Endometrial microvascular endothelial cells (primary cell): ENCODE results near the gene NOM1. TPM values are rescaled to one million over a fixed set of nuclear protein-coding genes. Genes with fewer than 3 reads are reported as not detected.
"Not testable (repeated sequence)": the region's sequence is repeated elsewhere in the genome, so short reads cannot be mapped to it uniquely, and the experiment has no call there.

ENCODE experiments used
- in situ Hi-C: cut with HindIII; loops from 2 replicates; pipeline ENCODE4 v1.10.0; 2017; ENCODE audit warnings: low sequenced_read_pairs, low pct_unique_long_range_greater_than_20kb; ENCODE audit errors: inconsistent ontology term
- total RNA-seq: library from RNA; depleted of rRNA; stranded (reverse); fragments of >200 nt; gene quantifications from one replicate; pipeline ENCODE4 v1.2.3, GENCODE V29; 2015; ENCODE audit errors: inconsistent ontology term

NOM1 gene, protein sequence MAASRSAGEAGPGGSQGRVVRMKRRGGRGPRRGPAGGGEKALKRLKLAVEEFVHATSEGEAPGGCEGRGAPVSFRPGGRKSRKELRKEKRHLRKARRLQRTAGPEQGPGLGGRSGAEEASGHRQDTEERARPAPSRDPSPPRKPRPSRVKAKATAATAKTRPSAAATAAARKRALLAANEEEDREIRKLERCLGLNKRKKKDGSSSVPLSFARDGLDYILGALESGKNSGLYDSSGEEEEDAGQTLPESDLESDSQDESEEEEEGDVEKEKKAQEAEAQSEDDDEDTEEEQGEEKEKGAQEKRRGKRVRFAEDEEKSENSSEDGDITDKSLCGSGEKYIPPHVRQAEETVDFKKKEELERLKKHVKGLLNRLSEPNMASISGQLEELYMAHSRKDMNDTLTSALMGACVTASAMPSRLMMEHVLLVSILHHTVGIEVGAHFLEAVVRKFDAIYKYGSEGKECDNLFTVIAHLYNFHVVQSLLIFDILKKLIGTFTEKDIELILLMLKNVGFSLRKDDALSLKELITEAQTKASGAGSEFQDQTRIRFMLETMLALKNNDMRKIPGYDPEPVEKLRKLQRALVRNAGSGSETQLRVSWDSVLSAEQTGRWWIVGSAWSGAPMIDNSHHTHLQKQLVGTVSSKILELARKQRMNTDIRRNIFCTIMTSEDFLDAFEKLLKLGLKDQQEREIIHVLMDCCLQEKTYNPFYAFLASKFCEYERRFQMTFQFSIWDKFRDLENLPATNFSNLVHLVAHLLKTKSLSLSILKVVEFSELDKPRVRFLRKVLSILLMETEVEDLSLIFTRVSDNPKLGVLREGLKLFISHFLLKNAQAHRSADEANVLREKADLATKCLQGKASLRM
- 7.2 TPM for total RNA-seq

DNA sequence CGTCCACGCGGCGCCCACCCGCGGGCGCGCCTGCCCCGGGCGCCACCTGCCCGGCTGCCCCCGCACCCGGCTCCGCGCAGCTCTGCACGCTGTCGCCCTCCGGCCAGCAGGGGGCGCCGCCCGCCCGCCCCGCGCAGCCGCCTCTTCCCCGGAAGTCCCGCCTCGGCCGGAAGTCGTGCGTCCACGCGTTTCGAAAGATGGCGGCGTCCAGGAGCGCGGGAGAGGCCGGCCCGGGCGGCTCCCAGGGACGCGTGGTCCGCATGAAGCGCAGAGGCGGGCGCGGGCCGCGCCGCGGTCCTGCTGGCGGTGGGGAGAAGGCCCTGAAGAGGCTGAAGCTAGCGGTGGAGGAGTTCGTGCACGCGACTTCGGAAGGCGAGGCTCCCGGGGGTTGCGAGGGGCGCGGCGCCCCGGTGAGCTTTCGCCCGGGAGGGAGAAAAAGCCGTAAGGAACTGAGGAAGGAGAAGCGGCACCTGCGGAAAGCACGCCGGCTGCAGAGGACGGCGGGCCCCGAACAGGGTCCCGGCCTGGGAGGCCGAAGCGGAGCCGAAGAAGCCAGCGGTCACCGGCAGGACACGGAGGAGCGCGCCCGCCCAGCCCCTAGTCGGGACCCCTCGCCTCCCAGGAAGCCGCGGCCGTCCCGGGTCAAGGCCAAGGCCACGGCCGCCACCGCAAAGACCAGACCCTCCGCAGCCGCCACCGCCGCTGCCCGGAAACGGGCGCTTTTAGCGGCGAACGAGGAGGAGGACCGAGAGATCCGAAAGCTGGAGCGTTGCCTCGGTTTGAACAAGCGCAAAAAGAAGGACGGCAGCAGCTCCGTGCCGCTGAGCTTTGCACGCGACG is at the start of gene NOM1:
TSS of gene NOM1 (plus strand) at position 172 of the 840 bp plus-strand sequence. CDS start at position 198, 26 bp downstream.
- in situ Hi-C loops: no loop called here

DNA sequence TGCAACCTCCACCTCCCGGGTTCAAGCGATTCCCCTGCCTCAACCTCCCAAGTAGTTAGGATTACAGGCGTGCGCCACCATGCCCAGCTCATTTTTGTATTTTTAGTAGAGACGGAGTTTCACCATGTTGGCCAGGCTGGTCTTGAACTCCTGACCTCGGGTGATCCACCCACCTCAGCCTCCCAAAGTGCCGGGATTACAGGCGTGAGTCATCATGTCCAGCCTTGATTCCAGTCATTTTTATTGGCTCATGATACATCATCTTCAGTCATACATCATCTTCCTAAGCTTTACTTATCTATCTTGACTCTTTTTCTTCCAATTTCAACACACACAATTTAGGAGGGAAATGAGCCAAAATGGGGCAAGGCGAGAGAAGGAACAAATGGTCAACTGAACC is 49.4 kb upstream of the NOM1 start:
- in situ Hi-C loops: not testable (repeated sequence)

DNA sequence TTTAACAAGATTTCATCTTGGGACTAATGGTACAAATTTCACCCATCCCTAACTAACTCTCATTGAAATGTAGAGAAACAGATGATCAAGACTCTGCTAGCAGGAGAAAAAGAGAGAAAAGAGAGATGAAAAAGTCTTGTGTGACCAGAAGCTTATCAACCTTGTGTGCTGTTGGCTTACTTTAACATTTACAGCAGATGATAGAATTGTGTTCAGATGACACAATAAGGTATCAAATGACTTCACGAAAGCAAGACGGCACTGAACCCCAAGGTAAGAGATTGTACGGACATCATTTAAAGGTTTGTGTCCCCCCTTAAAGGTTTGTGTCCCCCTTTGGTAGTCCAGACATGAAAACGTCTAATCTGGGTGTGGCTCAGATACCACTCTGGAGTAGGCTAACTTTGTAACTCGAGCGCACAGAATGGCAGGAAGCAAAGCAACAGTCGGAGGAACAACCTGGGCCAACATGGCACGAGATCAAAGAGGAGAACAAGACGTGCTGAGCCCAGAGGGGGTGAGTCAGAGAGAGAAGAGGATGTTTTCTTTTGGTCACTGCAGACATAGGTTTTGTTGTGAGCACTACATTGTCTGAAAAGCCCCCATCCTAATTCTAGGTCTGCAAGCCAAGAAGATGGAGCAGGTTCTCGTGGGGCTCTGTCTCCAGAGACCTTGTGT is 46.1 kb upstream of the NOM1 start:
- in situ Hi-C loops: no loop called here

DNA sequence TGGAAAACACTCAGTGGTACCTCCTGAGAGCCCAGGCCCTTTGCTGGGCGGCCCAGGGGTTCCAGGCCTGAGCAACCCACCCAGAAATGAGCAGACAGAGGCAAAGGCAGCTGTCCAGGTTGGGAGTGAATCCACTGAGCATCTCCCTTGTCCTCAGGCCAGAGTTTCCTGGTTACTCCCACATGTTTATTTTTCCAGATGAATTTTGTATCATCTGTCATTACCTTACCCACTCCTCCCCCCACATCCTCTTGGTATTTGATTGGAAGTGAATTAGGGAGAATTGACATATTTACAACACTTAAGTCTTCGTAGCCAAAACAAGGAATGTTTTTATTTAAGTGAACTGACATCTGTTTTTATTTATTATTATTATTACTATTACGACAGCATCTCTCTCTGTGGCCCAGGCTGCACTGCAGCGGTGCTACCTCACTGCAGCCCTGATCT is 43.3 kb upstream of the NOM1 start:
- in situ Hi-C loops: no loop called here

DNA sequence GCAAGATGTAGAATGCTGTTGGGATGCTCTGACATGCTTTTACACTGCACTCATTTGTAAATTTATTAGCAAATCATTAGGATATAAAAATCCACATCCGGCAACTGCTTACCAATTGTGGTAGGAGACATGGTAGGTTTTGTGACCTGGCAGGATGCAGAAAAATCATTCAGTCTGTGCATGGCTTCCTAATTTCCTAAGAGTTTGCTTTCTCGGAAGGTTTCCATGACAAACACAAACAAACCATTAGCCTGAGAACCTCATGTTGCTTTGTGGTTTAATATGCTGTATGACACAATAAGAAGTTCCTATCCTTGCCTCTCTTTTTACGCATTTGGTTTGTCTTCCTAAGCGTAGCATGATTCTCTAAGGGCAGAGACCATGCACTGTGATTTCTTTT is 41.9 kb upstream of the NOM1 start:
- in situ Hi-C loops: no loop called here

DNA sequence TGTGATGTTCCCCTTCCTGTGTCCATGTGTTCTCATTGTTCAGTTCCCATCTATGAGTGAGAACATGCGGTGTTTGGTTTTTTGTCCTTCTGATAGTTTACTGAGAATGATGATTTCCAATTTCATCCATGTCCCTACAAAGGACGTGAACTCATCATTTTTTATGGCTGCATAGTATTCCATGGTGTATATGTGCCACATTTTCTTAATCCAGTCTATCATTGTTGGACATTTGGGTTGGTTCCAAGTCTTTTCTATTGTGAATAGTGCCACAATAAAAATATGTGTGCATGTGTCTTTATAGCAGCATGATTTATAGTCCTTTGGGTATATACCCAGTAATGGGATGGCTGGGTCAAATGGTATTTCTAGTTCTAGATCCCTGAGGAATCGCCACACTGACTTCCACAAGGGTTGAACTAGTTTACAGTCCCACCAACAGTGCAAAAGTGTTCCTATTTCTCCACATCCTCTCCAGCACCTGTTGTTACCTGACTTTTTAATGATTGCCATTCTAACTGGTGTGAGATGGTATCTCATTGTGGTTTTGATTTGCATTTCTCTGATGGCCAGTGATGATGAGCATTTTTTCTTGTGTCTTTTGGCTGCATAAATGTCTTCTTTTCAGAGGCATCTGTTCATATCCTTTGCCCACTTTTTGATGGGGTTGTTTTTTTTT is 39.8 kb upstream of the NOM1 start:
- in situ Hi-C loops: not testable (repeated sequence)

DNA sequence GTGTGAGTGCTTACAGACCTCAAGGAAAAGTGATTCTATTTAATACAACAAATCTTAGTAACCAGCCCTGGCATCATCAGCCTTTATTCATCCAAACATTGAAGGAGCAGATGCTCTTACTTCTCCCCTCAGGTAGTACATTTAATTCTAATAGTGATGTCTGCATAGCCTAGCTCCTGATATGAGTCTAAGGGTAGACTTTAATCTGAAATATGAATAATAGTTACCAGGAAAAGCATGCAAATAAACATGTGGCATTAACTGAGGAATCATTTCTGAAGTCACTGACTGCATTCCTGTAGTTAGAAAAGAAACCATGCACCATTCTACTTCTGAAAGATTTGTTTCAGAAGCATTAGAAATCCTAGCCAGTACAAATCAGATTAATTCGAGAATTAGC is 30.9 kb upstream of the NOM1 start:
- in situ Hi-C loops: no loop called here

DNA sequence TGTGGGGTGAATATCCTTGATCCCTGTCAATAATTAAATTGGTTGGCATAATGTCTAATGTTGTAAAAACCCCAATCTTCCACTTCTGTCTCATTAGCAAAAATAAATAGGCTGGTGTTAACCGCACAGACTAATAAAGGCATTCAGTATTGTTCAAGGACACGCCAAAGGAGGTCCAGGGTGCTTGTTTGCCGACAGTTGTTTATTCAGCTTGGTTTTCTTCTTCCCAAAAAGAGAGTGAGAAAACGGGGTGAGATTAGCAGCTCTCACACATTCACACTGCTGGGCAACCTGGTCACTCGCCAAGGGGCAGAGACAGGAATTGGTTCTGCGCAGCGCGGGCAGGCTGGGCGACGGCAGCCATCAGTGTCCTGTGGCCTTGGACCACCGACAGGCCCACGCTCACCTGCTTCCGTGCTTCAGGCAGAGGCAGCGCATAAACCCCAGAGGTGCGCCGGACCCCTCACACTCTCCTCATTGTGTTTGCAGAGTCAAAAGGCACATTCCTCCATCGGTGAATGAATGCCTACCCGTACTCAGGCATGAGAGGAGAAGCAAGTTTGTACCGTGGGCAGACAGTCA is 30.3 kb upstream of the NOM1 start:
- in situ Hi-C loops: no loop called here

DNA sequence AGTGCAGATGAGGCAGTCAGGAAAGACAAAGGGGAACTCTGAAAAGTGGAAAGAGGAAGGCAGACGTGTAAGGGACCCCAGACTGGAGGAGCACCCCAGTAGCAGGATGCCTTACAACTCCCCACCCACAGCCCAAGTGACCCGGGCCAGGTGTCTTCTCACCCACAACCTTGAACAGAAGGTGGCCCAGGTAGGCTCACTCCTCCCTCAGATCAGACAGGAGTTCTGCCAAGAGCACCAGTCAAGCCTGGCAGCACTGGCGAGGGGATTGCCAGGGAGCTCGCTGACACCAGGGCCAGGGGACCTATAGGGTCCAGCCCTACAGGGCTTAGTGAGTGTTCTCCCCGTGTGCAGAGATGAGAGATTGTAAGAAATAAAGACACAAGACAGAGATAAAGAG is 29.4 kb upstream of the NOM1 start:
- in situ Hi-C loops: no loop called here

DNA sequence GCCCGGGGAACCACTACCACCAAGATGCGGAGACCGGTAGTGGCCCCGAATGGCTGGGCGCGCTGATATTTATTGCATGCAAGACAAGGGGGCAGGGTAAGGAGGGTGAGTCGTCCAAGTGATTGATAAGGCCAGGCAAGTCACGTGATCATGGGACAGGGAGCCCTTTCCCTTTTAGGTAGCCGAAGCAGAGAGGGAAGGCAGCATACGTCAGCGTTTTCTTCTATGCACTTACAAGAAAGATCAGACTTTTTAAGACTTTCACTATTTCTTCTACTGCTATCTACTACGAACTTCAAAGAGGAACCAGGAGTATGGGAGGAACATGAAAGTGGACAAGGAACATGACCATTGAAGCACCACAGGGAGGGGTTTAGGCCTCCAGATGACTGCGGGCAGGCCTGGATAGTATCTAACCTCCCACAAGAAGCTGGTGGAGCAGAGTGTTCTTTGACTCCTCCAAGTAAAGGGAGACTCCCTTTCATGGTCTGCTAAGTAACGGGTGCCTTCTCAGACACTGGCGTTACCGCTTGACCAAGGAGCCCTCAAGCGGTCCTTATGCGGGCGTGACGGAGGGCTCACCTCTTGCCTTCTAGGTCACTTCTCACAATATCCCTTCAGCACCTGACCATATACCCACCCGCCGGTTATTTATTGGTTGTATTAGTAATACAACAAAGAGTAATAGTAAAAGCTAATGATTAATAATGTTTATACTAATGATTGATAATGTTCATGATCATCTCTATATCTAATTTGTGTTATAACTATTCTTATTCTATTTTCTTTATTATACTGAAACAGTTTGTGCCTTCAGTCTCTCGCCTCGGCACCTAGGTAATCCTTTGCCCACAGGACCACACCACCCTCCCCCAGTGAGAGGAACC is 28.8 kb upstream of the NOM1 start:
- in situ Hi-C loops: not testable (repeated sequence)

DNA sequence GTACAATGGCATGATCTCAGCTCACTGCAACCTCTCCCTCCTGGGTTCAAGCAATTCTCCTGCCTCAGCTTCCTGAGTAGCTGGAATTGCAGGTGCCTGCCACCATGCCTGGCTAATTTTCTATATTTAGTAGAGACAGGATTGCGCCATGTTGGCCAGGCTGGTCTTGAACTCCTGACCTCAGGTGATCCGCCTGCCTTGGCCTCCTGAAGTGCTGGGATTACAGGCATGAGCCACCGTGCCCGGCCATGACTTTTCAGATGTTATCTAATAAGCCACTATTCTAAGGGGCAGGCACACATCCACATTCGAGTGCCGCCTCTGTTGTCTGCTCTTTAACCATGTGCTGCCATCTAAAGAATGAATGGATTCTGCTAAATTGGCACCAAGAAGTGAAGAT is 27.2 kb upstream of the NOM1 start:
- in situ Hi-C loops: not testable (repeated sequence)

DNA sequence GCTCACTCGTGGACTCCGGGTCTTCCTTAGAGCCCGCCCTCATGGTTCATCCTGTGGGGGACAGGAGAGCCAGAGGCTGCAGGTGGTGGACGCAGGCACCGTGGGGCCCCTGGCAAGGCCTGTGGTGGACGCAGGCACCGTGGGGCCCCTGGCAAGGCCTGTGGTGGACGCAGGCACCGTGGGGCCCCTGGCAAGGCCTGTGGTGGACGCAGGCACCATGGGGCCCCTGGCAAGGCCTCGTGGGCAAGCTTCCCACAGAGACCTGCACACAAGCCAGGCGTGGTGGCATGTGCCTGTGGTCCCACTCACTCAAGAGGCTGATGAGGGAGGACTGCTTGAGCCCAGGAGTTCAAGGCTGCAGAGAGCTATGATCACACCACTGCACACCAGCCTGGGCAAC is 23.7 kb upstream of the NOM1 start:
- in situ Hi-C loops: not testable (repeated sequence)

DNA sequence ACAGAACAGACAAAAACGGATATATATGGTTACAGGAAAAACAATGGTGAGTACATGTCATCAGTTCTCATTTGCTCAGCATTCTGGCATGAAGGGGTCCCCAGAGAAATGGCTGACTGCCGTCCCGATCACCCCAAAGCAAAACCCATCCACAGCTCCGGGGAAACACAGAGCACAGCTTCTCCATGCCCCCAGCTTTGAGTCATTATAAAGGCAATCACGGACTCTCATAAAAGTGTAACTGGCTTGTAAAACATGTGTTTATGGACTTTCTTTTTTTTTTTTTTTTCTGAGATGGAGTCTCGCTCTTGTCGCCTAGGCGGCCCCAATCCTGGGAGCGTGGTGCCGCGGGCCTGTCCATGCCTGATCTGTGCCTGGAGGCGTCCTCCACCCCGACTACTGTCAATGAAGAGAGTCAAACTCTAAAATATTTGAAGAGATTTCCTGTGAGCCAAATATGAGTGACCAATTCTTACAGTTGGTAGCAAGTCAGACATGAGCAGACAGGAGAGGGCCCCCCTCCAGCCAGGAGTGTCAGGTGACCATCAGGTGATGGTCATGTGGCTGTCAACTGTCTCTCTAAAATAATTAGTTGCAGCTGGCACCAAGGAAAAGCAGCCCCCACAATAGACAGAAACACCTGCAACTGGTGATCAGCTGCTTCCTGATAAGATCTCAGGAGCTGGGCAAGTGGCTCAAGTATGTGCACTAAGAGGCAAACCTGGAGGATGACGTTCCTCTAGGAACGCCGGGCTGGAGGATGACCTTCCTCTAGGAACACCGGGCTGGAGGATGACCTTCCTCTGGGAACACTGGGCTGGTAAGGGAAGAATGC is 21.7 kb upstream of the NOM1 start:
- in situ Hi-C loops: no loop called here

DNA sequence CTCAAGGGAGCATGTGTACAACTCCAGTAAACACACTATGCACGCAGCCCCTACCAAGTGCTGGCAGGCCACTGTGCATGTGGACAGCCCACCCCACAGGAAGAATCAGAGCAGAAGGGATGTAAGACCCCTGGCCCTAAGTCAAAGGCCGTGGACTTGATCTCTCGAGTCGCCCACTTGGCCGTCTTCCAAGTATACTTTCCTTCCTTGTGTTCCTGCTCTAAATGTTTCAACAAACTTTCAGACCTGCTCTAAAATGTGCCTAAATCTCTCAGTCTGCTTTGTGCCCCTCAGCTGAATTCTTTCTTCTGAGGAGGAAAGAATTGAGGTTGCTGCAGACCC is 21.1 kb upstream of the NOM1 start:
- in situ Hi-C loops: no loop called here

DNA sequence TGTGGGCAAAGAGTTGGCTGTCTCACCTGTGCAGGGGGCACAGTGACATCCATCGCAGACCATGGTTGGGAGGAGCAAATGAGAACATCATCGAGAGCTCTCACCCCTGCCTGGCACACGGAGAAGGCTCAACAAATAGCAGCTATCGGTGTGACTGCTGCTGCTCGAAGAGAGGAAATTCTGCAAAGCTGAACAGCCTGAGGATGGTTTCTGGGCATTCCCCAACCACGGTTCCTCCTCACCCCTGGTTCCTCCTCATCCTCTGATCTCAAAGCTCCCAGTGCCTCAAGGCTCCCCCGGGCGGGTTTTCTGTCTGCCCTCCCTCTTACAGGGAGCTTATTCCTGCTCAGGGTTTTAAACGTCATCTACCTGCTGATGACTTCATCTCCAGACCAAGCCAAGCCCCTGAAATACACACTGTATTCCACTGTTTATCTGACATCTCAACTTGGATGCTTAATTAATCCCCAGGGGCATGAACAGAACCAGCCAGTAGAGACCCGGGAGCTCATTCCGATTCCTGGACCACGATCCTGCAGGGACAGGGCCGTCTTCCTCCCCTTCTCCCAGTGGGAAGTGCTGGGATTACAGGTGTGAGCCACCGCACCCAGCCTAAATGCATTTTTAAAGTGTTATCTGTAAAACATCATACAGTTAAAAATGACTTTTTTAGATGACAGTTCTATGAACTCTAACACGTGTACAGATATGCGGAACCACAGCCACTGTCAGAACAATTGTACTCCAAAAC is 19.5 kb upstream of the NOM1 start:
- in situ Hi-C loops: no loop called here
